Karpas-422 (cell line): Measurements from ENCODE around the gene SNRNP40. TPM values are rescaled to one million over a fixed set of nuclear protein-coding genes. Genes with fewer than 3 reads are reported as not detected.
"Not testable (repeated sequence)": the region's sequence is repeated elsewhere in the genome, so short reads cannot be mapped to it uniquely, and the experiment has no call there.

Source experiments
- DNase-seq: peaks from one replicate; pipeline ENCODE4 v3.0.0-alpha.2; 2015
- H2AFZ ChIP-seq: fragments of 200-600 bp; sonication (generic); 2 replicates; pipeline ENCODE4 v1.6.1; 2014; ENCODE audit warnings: antibody characterized with exemption, low read length, mixed read lengths
- H3K27ac ChIP-seq: fragments of 200-600 bp; sonication (generic); 2 replicates; pipeline ENCODE4 v1.5.1; 2014; ENCODE audit warnings: mild to moderate bottlenecking, low read length, moderate library complexity
- H3K27me3 ChIP-seq: fragments of 200-600 bp; sonication (generic); 2 replicates; pipeline ENCODE4 v1.6.1; 2014; ENCODE audit warnings: low read length, mixed read lengths
- H3K36me3 ChIP-seq: fragments of 200-600 bp; sonication (generic); 2 replicates; pipeline ENCODE4 v1.6.1; 2014; ENCODE audit warnings: low read length, mixed read lengths; ENCODE audit not compliant: insufficient read depth
- H3K4me1 ChIP-seq: fragments of 200-600 bp; sonication (generic); 2 replicates; pipeline ENCODE4 v1.6.1; 2014; ENCODE audit warnings: mild to moderate bottlenecking, low read length, mixed read lengths
- H3K4me2 ChIP-seq: fragments of 200-600 bp; sonication (generic); 2 replicates; pipeline ENCODE4 v1.6.1; 2014; ENCODE audit warnings: low read length, low read depth, mild to moderate bottlenecking; ENCODE audit not compliant: poor library complexity, severe bottlenecking
- H3K4me3 ChIP-seq: fragments of 200-600 bp; sonication (generic); 2 replicates; pipeline ENCODE4 v1.5.1; 2014; ENCODE audit warnings: mild to moderate bottlenecking, antibody characterized with exemption, low read length, mixed read lengths
- H3K79me2 ChIP-seq: fragments of 200-600 bp; sonication (generic); 2 replicates; pipeline ENCODE4 v1.6.1; 2014; ENCODE audit warnings: mild to moderate bottlenecking, low read length, mixed read lengths
- H3K9ac ChIP-seq: fragments of 200-600 bp; sonication (generic); 2 replicates; pipeline ENCODE4 v1.6.0; 2014; ENCODE audit warnings: low read length
- H3K9me2 ChIP-seq: fragments of 200-600 bp; sonication (generic), shearing (Covaris generic); replicated peaks from 2 replicates; pipeline ENCODE4 v1.6.0; 2014; ENCODE audit warnings: mild to moderate bottlenecking, low read length, moderate library complexity; ENCODE audit not compliant: insufficient read depth
- H3K9me3 ChIP-seq: fragments of 300-700, 200-600 bp; sonication (generic); 2 replicates; pipeline ENCODE4 v1.6.1; 2014; ENCODE audit warnings: low read length, mixed read lengths
- H4K20me1 ChIP-seq: fragments of 200-600 bp; sonication (generic); 2 replicates; pipeline ENCODE4 v1.6.1; 2014; ENCODE audit warnings: mild to moderate bottlenecking, antibody characterized with exemption, low read length, low read depth; ENCODE audit not compliant: insufficient read depth
- total RNA-seq: library from RNA; depleted of rRNA; stranded (reverse); fragments of >200 nt; shearing (Covaris generic); gene quantifications from 2 replicates; pipeline ENCODE4 v1.2.3, GENCODE V29; 2014; ENCODE audit warnings: low replicate concordance

SNRNP40 gene
- total RNA-seq, 1 experiment from 2014 or later: 106 TPM

GRCh38 chr1:31299365-31299764, 2.8 kb upstream of the SNRNP40 start:
- no peak overlapping the region for H2AFZ ChIP-seq
- H3K4me2 ChIP-seq: peak overlapping the region; percentile 83
- peaks cover 30% of the 10 kb centered on the region for H3K4me1 ChIP-seq
- H3K79me2 ChIP-seq: peaks cover 96% of the 10 kb centered on the region
- H4K20me1 ChIP-seq: no peaks in the 10 kb centered on the region
- H3K4me3 ChIP-seq: no peak overlapping the region
- no peak overlapping the region for H3K9ac ChIP-seq
- no peak for DNase-seq
- no peak overlapping the region for H3K27ac ChIP-seq
- no peaks in the 10 kb centered on the region for H3K27me3 ChIP-seq
- no peaks in the 10 kb centered on the region for H3K9me3 ChIP-seq
- H3K36me3 ChIP-seq: peaks cover 3% of the 10 kb centered on the region; the same call in 1 of the 2 replicates
- H3K9me2 ChIP-seq: no peaks in the 10 kb centered on the region

GRCh38 chr1:31297277-31298247, 974 bp upstream of the SNRNP40 start:
- Histone ChIP-seq H3K9ac (peak overlapping the region; percentile 83), H3K9me2 (no peaks in the 10 kb centered on the region), H3K9me3 (no peaks in the 10 kb centered on the region), H3K4me2 (peak overlapping the region; percentile 83), H3K36me3 (peaks cover 15% of the 10 kb centered on the region), H3K4me3 (peak overlapping the region; percentile 89), H2AFZ (peak overlapping the region; percentile 6; the same call in 1 of the 2 replicates), H3K27ac (peak overlapping the region; percentile 40; the same call in 1 of the 2 replicates), H4K20me1 (0 out of 2 replicates have a peak, but pooled peaks cover 6% of the 10 kb centered on the region), H3K79me2 (peaks cover 96% of the 10 kb centered on the region), H3K27me3 (no peaks in the 10 kb centered on the region), H3K4me1 (peaks cover 30% of the 10 kb centered on the region)
- peak; percentile 59 for DNase-seq

GRCh38 chr1:31295874-31296485, 608 bp downstream of the SNRNP40 start:
- Histone ChIP-seq H3K27ac (peak overlapping the region; percentile 58), H3K9ac (peak overlapping the region; percentile 88), H3K4me3 (peak overlapping the region; percentile 89), H3K4me1 (peaks cover 30% of the 10 kb centered on the region), H4K20me1 (0 out of 2 replicates have a peak, but pooled peaks cover 6% of the 10 kb centered on the region), H3K4me2 (peak overlapping the region; percentile 84), H3K9me2 (no peaks in the 10 kb centered on the region), H3K9me3 (no peaks in the 10 kb centered on the region), H2AFZ (peak overlapping the region; percentile 52; the same call in 1 of the 2 replicates), H3K36me3 (peaks cover 29% of the 10 kb centered on the region), H3K27me3 (no peaks in the 10 kb centered on the region), H3K79me2 (peaks cover 92% of the 10 kb centered on the region)
- DNase-seq: no peak

- Histone ChIP-seq H3K9me3 (no peaks in the 10 kb centered on the region), H3K4me2 (no peak overlapping the region), H3K27ac (no peak overlapping the region), H3K9ac (no peak overlapping the region), H4K20me1 (0 out of 2 replicates have a peak, but pooled peaks cover 6% of the 10 kb centered on the region), H3K79me2 (peaks cover 47% of the 10 kb centered on the region), H2AFZ (no peak overlapping the region), H3K4me3 (no peak overlapping the region), H3K4me1 (no peaks in the 10 kb centered on the region), H3K9me2 (no peaks in the 10 kb centered on the region), H3K27me3 (no peaks in the 10 kb centered on the region), H3K36me3 (peaks cover 75% of the 10 kb centered on the region)
- no peak for DNase-seq
Measured at GRCh38 chr1:31289021-31289420, 7.6 kb downstream of the SNRNP40 start.

GRCh38 chr1:31287791-31288190, 8.8 kb downstream of the SNRNP40 start:
- H3K9me3 ChIP-seq, H3K9ac ChIP-seq: not testable (repeated sequence)
- H3K36me3 ChIP-seq: peaks cover 74% of the 10 kb centered on the region

GRCh38 chr1:31282426-31282825, 14.2 kb downstream of the SNRNP40 start:
- H2AFZ ChIP-seq, H3K9ac ChIP-seq, H3K4me3 ChIP-seq, H3K27ac ChIP-seq, H3K4me2 ChIP-seq, H3K9me2 ChIP-seq, H3K9me3 ChIP-seq, H4K20me1 ChIP-seq, H3K27me3 ChIP-seq, DNase-seq, H3K4me1 ChIP-seq: not testable (repeated sequence)
- peaks cover 54% of the 10 kb centered on the region for H3K79me2 ChIP-seq
- H3K36me3 ChIP-seq: peaks cover 73% of the 10 kb centered on the region

More at GRCh38 chr1:31287791-31288190, 8.8 kb downstream of the SNRNP40 start:
- not testable (repeated sequence) for H3K27me3 ChIP-seq, H3K9me2 ChIP-seq, H3K4me1 ChIP-seq, H3K27ac ChIP-seq, DNase-seq, H2AFZ ChIP-seq, H4K20me1 ChIP-seq, H3K4me3 ChIP-seq, H3K4me2 ChIP-seq
- peaks cover 42% of the 10 kb centered on the region for H3K79me2 ChIP-seq

GRCh38 chr1:31273619-31274018, 23.0 kb downstream of the SNRNP40 start:
- Histone ChIP-seq H3K79me2 (peaks cover 61% of the 10 kb centered on the region), H3K4me2 (no peak overlapping the region), H4K20me1 (0 out of 2 replicates have a peak, but pooled peaks cover 3% of the 10 kb centered on the region), H3K4me1 (peaks cover 18% of the 10 kb centered on the region), H3K36me3 (peaks cover 70% of the 10 kb centered on the region), H3K4me3 (no peak overlapping the region), H3K9me3 (no peaks in the 10 kb centered on the region), H2AFZ (no peak overlapping the region), H3K9ac (no peak overlapping the region), H3K27ac (no peak overlapping the region), H3K9me2 (no peaks in the 10 kb centered on the region), H3K27me3 (no peaks in the 10 kb centered on the region)
- no peak for DNase-seq

GRCh38 chr1:31272369-31272768, 24.2 kb downstream of the SNRNP40 start:
- no peak overlapping the region for H3K9ac ChIP-seq
- no peaks in the 10 kb centered on the region for H3K9me3 ChIP-seq
- H3K4me1 ChIP-seq: peaks cover 18% of the 10 kb centered on the region
- H3K36me3 ChIP-seq: peaks cover 61% of the 10 kb centered on the region
- DNase-seq: no peak
- H3K79me2 ChIP-seq: peaks cover 50% of the 10 kb centered on the region
- H3K4me2 ChIP-seq: no peak overlapping the region
- no peaks in the 10 kb centered on the region for H3K9me2 ChIP-seq
- no peaks in the 10 kb centered on the region for H3K27me3 ChIP-seq
- no peak overlapping the region for H2AFZ ChIP-seq
- 0 out of 2 replicates have a peak, but pooled peaks cover 3% of the 10 kb centered on the region for H4K20me1 ChIP-seq
- H3K4me3 ChIP-seq: no peak overlapping the region
- peak overlapping the region; percentile 2; the same call in 1 of the 2 replicates for H3K27ac ChIP-seq
